ENCODE data around the gene ZFAND6. TPM values are rescaled to one million over a fixed set of nuclear protein-coding genes. Genes with fewer than 3 reads are reported as not detected.

The ZFAND6 gene
- polyA plus RNA-seq, 3 donors, result 41.6 to 106 (median 99.6) TPM

GRCh38 chr15:80055933-80056332, 3.5 kb upstream of the ZFAND6 start:
- no peak overlapping the region for H3K4me3 Mint-ChIP-seq
- Histone ChIP-seq H4K20me1 (ENCODE audit: insufficient read depth, low read length) (peaks cover 9% of the 10 kb centered on the region), H3K27me3 (ENCODE audit: control insufficient read depth in 2 of 2, insufficient read depth in 2 of 2, low read length in 2 of 2) (no peaks in the 10 kb centered on the region), H3K27ac (ENCODE audit: low read depth in 1 of 2, low read length in 2 of 2) (no peak overlapping the region), H3K79me2 (ENCODE audit: insufficient read depth, low read length) (peaks cover 12% of the 10 kb centered on the region), H3K4me3 (replicated peaks in 1 of 3; ENCODE audit: low read depth in 2 of 3, low read length in 3 of 3) (no peak overlapping the region), H2AFZ (ENCODE audit: insufficient read depth, low read depth, low read length, poor library complexity, severe bottlenecking) (no peak overlapping the region), H3K9ac (ENCODE audit: insufficient read depth, low read length, poor library complexity, severe bottlenecking) (no peak overlapping the region), H3K36me3 (replicated peaks in 1 of 2; ENCODE audit: control insufficient read depth in 1 of 2, insufficient read depth in 2 of 2, low read length in 2 of 2) (no peaks in the 10 kb centered on the region), H3K9me3 (replicated peaks in 1 of 2; ENCODE audit: control insufficient read depth in 1 of 2, insufficient read depth in 1 of 2, low read length in 2 of 2) (no peaks in the 10 kb centered on the region), H3K4me1 (ENCODE audit: control insufficient read depth in 1 of 2, insufficient read depth in 2 of 2, low read length in 2 of 2) (peaks cover 10 to 20% of the 10 kb centered on the region in 2 donors), H3K4me2 (replicated peaks; ENCODE audit: extremely low read depth, low read length, poor library complexity, severe bottlenecking) (no peak overlapping the region)
- H3K9me3 Mint-ChIP-seq, result peaks cover 0 to 4% (median 0%) of the 10 kb centered on the region in 7 donors
- no peaks in the 10 kb centered on the region for H3K36me3 Mint-ChIP-seq
- 80% methylated on average over 1 of the region's 2 CpGs for WGBS (ENCODE audit: insufficient coverage)
- H3K4me1 Mint-ChIP-seq, result peaks cover 17% of the 10 kb centered on the region
- H3K27ac Mint-ChIP-seq, result no peak overlapping the region
- no peak for DNase-seq
- intact Hi-C loops (cut with micrococcal nuclease), result loop anchor here (5.0 kb wide), 2 partner anchors 96 to 106 kb away; partner anchors contain the start of gene FAH (in 1 of the 2)
- peaks cover 0 to 2% (median 1%) of the 10 kb centered on the region in 3 donors for H3K27me3 Mint-ChIP-seq (ENCODE audit: low read depth in 3 of 3)
- no peak for TF ChIP-seq CTCF (IDR thresholded peaks at IDR 0.05)

- intact Hi-C loops (cut with micrococcal nuclease), result loop anchor here (5.0 kb wide), 2 partner anchors 94 to 104 kb away; partner anchors contain the start of gene FAH (in 1 of the 2)
- H3K4me1 Mint-ChIP-seq, result peaks cover 34% of the 10 kb centered on the region
Observed at GRCh38 chr15:80058044-80058443, 1.4 kb upstream of the ZFAND6 start.

More at GRCh38 chr15:80058044-80058443, 1.4 kb upstream of the ZFAND6 start:
- Histone ChIP-seq H3K27ac (ENCODE audit: low read depth in 1 of 2, low read length in 2 of 2) (no peak overlapping the region), H4K20me1 (ENCODE audit: insufficient read depth, low read length) (peaks cover 30% of the 10 kb centered on the region), H2AFZ (ENCODE audit: insufficient read depth, low read depth, low read length, poor library complexity, severe bottlenecking) (no peak overlapping the region), H3K36me3 (replicated peaks in 1 of 2; ENCODE audit: control insufficient read depth in 1 of 2, insufficient read depth in 2 of 2, low read length in 2 of 2) (no peaks in the 10 kb centered on the region), H3K4me1 (ENCODE audit: control insufficient read depth in 1 of 2, insufficient read depth in 2 of 2, low read length in 2 of 2) (peaks cover 16 to 34% of the 10 kb centered on the region in 2 donors), H3K4me3 (replicated peaks in 1 of 3; ENCODE audit: low read depth in 2 of 3, low read length in 3 of 3) (no peak overlapping the region), H3K79me2 (ENCODE audit: insufficient read depth, low read length) (peaks cover 33% of the 10 kb centered on the region), H3K27me3 (ENCODE audit: control insufficient read depth in 2 of 2, insufficient read depth in 2 of 2, low read length in 2 of 2) (no peaks in the 10 kb centered on the region), H3K4me2 (replicated peaks; ENCODE audit: extremely low read depth, low read length, poor library complexity, severe bottlenecking) (no peak overlapping the region), H3K9me3 (replicated peaks in 1 of 2; ENCODE audit: control insufficient read depth in 1 of 2, insufficient read depth in 1 of 2, low read length in 2 of 2) (no peaks in the 10 kb centered on the region), H3K9ac (ENCODE audit: insufficient read depth, low read length, poor library complexity, severe bottlenecking) (no peak overlapping the region)
- WGBS (ENCODE audit: insufficient coverage), result no CpG with 5 or more reads among the region's 6 CpGs
- peaks cover 0 to 4% (median 0%) of the 10 kb centered on the region in 7 donors for H3K9me3 Mint-ChIP-seq
- no peak for TF ChIP-seq CTCF (IDR thresholded peaks at IDR 0.05)
- H3K36me3 Mint-ChIP-seq, result no peaks in the 10 kb centered on the region
- no peak overlapping the region for H3K4me3 Mint-ChIP-seq
- no peak overlapping the region for H3K27ac Mint-ChIP-seq
- no peak for DNase-seq
- H3K27me3 Mint-ChIP-seq (ENCODE audit: low read depth in 3 of 3), result peaks cover 0 to 2% (median 1%) of the 10 kb centered on the region in 3 donors

Measured in CD14-positive monocyte (primary cell).